HL-60 (cell line): Measurements from ENCODE around the gene PCNX4.

Experiments
- DNase-seq, 2 experiments: peaks; one replicate each; pipeline ENCODE4 v3.0.0-alpha.2; 2010 to 2020; ENCODE audit warnings: low read depth in 1 of 2, low spot score in 1 of 2
- H3K27ac ChIP-seq: fragments of 250-450 bp; sonication (Bioruptor Pico); replicated peaks from 2 replicates; pipeline ENCODE4 v1.5.1; 2020; ENCODE audit warnings: mild to moderate bottlenecking, moderate library complexity
- H3K27me3 ChIP-seq: fragments of 250-450 bp; sonication (Bioruptor Pico); 2 replicates; pipeline ENCODE4 v1.5.1; 2021; ENCODE audit warnings: mild to moderate bottlenecking, moderate library complexity; ENCODE audit not compliant: insufficient read depth, poor library complexity, severe bottlenecking
- H3K4me3 ChIP-seq: replicated peaks from 2 replicates; pipeline ENCODE4 v1.5.1; 2011; ENCODE audit warnings: mild to moderate bottlenecking, control low read depth, low read length; ENCODE audit not compliant: insufficient read depth
- CTCF ChIP-seq: IDR thresholded peaks from one replicate; pipeline ENCODE4 v1.5.1; 2011; ENCODE audit warnings: low read length, control low read depth, inconsistent platforms; ENCODE audit not compliant: insufficient read depth
- GABPA ChIP-seq: IDR thresholded peaks from 2 replicates; pipeline ENCODE4 v1.6.1; 2012; ENCODE audit warnings: low read depth
- POLR2AphosphoS5 ChIP-seq: IDR thresholded peaks from 2 replicates; pipeline ENCODE4 v1.6.1; 2012; ENCODE audit warnings: low read depth
- SPI1 ChIP-seq: IDR thresholded peaks from 2 replicates; pipeline ENCODE4 v1.6.1; 2012; ENCODE audit warnings: low read depth, mild to moderate bottlenecking, borderline replicate concordance
- TF ChIP-seq, protein P1 (sequence below): IDR thresholded peaks from 2 replicates; pipeline ENCODE4 v1.6.1; 2012; ENCODE audit warnings: low read depth; ENCODE audit not compliant: insufficient replicate concordance

The PCNX4 gene

DNA sequence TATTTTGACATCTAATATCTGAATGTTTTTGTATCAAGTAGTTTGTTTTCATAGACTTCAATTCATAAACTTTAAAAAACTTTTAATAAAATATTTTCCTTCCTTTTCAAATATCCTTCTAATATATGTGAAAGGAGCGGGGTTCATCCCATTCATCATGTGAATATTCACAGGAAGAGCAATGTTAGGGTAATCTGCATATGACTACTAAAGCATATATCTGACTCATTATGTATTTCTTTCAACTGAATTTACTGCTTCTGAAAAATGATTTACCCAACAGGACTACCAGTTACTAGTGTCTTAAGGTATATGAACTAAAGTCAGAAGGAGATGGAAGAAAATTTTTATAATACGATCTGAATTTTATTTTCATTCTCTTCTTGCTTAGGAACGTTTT lies 43.0 kb downstream of the PCNX4 start:
- TF ChIP-seq, protein P1, sequence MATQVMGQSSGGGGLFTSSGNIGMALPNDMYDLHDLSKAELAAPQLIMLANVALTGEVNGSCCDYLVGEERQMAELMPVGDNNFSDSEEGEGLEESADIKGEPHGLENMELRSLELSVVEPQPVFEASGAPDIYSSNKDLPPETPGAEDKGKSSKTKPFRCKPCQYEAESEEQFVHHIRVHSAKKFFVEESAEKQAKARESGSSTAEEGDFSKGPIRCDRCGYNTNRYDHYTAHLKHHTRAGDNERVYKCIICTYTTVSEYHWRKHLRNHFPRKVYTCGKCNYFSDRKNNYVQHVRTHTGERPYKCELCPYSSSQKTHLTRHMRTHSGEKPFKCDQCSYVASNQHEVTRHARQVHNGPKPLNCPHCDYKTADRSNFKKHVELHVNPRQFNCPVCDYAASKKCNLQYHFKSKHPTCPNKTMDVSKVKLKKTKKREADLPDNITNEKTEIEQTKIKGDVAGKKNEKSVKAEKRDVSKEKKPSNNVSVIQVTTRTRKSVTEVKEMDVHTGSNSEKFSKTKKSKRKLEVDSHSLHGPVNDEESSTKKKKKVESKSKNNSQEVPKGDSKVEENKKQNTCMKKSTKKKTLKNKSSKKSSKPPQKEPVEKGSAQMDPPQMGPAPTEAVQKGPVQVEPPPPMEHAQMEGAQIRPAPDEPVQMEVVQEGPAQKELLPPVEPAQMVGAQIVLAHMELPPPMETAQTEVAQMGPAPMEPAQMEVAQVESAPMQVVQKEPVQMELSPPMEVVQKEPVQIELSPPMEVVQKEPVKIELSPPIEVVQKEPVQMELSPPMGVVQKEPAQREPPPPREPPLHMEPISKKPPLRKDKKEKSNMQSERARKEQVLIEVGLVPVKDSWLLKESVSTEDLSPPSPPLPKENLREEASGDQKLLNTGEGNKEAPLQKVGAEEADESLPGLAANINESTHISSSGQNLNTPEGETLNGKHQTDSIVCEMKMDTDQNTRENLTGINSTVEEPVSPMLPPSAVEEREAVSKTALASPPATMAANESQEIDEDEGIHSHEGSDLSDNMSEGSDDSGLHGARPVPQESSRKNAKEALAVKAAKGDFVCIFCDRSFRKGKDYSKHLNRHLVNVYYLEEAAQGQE, result no peak
- TF ChIP-seq POLR2AphosphoS5 (no peak), GABPA (no peak), CTCF (no peak), SPI1 (no peak)
- no peaks in the 10 kb centered on the region for H3K27me3 ChIP-seq
- DNase-seq, result no peak
- H3K4me3 ChIP-seq, result no peak overlapping the region
- H3K27ac ChIP-seq, result no peak overlapping the region

GRCh38 chr14:60151715-60152114 lies 60.0 kb downstream of the PCNX4 start:
- H3K27me3 ChIP-seq, result no peaks in the 10 kb centered on the region
- DNase-seq, result peak; percentile 68 to 94
- no peak overlapping the region for H3K4me3 ChIP-seq
- peak overlapping the region; percentile 71 for H3K27ac ChIP-seq
- TF ChIP-seq POLR2AphosphoS5, result peak; percentile 98
- peak; percentile 73; the same call in 1 of the 2 replicates for TF ChIP-seq SPI1
- TF ChIP-seq GABPA, result peak; percentile 54
- TF ChIP-seq CTCF, result no peak
- TF ChIP-seq, protein P1, result peak; percentile 44

DNA sequence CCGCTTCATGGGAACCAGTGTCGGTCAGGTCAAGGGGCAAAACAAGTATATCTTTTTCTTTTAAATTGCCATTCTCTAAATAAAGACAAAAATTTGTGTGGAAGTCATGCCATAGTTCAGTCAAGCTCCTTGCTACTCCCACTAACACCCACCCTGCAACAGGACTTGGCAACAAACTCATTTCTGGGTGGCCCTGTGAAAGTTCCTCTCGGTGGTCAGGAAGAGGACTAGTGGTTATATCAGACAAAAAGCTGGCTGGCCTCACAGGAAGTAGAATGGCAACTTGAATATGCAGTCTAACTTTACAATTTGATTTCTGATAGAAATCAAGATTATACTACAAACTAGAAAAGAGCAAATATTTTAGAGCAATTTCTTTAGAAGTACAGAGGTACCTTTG lies 62.3 kb downstream of the PCNX4 start:
- DNase-seq, result peak in 1 of 2 experiments; percentile 67

More for the DNA sequence above, 62.3 kb downstream of the PCNX4 start:
- no peak for TF ChIP-seq SPI1
- TF ChIP-seq, protein P1, result no peak
- TF ChIP-seq POLR2AphosphoS5, result no peak
- TF ChIP-seq CTCF, result no peak
- no peak for TF ChIP-seq GABPA
- peak overlapping the region; percentile 71 for H3K27ac ChIP-seq
- H3K27me3 ChIP-seq, result no peaks in the 10 kb centered on the region
- H3K4me3 ChIP-seq, result no peak overlapping the region
